HG02571 (cell line): Measurements from ENCODE around the gene PTCD1.
"Not testable (repeated sequence)": the region's sequence is repeated elsewhere in the genome, so short reads cannot be mapped to it uniquely, and the experiment has no call there.

ENCODE experiments used
- ATAC-seq: cut with Tn5 transposase; IDR thresholded peaks from one replicate; pipeline ENCODE4 v1.9.1; 2021; ENCODE audit warnings: mild to moderate bottlenecking, moderate library complexity; ENCODE audit not compliant: unreplicated experiment

PTCD1 gene

DNA sequence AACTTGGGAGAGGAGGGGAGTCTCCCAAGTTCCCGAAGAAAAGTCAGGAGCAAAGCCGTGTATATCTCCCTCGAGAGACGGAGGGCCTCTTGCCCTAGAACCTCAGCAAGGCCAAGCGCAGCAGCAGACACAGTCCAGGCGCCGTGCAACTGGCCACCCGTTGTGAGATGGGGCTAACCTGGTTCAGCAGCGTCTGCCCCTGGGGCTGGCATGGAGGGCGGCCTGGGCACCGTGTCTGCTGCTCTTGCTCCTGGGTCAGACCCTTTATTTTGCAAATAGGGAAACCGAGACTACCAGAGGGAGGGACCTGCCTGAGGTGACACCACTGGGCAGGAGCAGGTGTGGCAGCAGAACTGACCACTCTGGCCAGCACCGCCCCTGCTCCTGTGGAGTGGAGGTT lies 13.9 kb upstream of the PTCD1 start:
- ATAC-seq, result no peak

DNA sequence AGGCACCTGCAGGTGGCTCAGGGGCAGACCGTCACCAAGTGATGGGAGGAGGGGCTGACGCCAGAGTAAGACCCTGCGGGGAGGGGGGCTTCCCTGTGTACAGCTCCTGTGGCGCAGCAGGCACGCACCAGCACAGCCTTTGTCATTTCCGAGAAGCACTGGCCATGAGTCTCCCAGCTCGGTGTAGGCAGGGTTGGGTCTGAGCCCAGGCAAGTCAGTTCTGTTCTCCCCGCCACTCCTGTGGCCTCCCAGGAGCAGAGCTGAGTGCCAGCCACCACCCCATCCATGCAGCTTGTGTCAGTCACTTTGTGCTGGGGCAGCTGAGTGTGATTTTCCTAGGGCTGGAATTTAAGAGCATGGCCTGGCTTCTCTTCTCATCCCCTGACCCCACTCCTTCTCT lies 13.3 kb upstream of the PTCD1 start:
- ATAC-seq, result no peak

DNA sequence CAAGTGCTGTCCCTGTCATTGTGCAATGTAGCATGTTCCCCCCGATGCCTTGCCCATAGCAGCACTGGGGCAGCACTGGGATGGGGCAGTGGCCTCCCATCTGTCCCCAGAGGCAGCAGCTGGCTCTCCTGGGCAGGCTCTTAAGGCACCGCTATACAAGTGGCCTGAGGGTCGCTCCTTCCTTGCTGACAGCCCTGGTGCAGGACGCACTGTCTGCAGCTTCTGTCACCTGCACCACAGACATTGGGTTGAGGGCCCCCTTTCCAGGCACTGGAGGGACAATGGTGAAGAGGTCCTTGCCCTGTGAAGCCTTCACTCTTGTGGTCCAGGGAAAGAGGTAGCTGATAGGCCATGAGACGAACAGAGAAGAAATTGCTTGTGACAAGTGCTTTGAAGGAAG lies 10.7 kb upstream of the PTCD1 start:
- ATAC-seq, result no peak

DNA sequence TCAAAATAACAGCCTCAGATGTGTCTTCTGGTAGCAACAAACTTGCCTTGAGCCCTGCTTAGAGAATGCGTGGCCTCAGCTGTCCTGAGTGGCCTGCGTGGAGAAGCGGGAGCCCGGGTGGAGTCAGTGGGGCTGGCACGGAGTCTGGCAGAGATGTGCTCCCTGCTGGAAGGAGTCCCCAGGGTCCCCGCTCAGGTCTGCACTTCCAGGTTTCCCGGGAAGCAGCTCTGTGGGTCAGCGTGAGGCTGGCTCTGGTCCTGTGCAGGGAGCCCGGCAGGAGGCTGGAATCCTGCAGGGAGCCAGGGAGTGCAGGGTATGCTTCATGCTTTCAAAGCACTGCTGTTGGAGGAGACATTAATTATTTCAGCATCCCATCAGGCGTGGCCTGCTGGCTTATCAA lies 10.3 kb upstream of the PTCD1 start:
- ATAC-seq, result no peak

DNA sequence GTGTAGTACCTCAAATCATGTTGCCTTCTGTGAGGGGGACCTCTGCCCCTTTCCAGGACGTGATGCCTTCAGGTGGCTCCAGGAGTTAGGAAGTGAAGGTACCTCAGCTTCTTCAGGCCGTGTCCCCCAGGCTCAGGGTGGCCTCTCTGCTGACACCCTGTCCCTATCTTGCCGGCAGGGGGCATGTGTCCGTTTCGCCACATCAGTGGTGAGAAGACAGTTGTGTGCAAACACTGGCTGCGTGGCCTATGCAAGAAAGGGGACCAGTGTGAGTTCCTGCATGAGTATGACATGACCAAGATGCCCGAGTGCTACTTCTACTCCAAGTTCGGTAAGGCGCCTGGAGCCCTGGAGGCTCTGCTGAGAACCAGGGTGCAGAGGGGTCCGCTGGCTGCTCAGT lies 9.3 kb upstream of the PTCD1 start:
- ATAC-seq, result no peak

DNA sequence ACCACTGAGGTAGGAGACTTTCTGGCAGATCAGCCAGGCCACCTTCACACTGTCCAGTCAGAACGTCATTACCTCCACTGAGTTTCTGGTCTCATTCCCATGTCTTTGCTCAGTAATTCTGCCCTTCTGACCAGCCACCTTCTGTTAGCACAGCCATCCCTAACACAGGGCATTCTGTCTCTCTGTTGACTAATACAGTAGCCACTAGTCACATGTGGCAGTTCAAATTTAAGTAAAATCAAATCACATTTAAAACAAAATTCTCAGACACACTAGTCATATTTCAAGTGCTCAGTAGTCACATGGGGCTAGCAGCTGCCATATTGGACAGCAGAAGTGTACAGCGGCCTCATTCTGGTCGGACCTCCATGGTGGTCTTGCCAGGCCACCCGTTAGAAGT lies 7.5 kb upstream of the PTCD1 start:
- no peak for ATAC-seq

DNA sequence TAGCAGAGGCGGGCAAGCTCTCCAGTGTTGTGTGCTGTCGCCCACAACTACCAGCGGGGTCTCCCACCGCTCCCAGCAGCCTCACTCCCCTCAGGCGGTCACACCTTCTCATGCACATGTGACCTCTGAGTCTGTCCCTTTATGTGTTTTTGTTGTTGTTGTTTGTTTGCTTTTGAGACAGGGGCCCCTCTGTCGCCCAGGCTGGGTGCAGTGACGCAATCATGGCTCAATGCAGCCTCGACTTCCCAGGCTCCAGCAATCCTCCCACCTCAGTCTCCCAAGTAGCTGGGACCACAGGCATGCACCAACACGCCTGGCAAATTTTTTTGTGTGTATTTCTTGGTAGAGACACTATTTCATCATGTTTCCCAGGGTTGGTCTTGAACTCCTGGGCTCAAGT lies 1.6 kb upstream of the PTCD1 start:
- ATAC-seq, result no peak

DNA sequence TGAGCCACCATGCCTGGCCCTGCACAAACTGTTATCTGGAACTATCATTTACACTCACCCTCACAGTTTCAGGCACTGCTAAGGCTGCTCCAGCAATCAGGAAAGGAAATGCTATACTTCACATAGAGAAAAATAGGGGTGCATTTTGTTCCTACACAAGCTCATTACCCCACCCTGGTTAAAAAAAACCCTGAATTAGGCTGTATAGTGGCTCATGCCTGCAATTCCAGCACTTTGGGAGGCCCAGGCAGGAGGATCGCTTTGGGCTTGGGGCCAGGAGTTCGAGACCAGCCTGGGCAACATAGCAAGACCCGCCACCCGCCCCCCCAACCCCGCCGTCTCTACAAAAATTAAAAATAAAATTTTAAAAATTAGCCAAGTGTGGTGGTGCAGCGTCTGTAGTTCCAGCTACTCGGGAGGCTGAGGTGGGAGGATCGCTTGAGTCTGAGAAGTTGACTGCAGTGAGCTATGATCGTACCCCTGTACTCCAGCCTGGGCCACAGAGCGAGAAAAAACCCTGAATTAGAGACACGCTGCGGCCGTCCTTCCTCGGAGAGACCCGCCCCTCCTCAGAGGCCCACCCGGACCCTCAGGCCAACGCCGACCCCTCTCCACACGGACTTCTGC lies 539 bp downstream of the PTCD1 start:
- ATAC-seq, result peak; percentile 2

DNA sequence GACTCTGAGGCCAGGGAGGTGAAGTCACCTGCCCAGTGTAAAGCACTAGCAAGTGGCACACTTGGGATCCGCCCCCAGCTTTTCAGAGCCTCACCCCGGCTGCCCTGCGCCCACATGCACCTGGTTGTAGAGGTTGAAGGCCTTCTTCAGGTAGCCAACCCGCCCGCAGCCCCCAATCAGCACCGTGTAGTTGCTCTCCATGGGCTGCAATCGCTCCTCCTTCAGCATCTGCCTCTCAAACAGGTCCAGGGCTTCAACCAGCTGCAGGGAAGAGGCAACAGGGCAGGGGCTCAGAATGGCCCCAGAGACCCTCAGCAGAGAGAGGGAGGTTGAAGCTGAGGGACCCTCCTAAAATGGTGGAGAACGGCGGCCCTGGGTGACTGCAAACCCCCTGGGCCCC lies 5.4 kb downstream of the PTCD1 start:
- ATAC-seq, result no peak

DNA sequence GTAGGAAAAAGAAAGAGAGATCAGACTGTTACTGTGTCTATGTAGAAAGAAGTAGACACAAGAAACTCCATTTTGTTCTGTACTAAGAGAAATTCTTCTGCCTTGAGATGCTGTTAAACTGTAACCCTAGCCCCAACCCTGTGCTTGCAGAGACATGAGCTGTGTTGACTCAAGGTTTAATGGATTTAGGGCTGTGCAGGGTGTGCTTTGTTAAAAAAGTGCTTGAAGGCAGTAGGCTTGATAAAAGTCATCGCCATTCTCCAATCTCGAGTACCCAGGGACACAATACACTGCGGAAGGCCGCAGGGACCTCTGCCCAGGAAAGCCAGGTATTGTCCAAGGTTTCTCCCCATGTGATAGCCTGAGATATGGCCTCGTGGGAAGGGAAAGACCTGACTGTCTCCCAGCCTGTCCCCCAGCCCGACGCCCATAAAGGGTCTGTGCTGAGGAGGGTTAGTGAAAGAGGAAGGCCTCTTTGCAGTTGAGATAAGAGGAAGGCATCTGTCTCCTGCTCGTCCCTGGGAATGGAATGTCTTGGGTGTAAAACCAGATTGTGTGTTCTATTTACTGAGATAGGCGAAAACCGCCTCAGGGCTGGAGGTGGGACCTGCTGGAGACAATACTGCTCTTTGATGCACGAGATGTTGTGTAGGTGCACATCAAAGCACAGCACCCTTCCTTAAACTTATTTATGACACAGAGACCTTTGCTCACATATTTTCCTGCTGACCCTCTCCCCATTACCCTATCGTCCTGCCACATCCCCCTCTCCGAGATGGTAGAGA lies 6.7 kb downstream of the PTCD1 start:
- ATAC-seq, result not testable (repeated sequence)

DNA sequence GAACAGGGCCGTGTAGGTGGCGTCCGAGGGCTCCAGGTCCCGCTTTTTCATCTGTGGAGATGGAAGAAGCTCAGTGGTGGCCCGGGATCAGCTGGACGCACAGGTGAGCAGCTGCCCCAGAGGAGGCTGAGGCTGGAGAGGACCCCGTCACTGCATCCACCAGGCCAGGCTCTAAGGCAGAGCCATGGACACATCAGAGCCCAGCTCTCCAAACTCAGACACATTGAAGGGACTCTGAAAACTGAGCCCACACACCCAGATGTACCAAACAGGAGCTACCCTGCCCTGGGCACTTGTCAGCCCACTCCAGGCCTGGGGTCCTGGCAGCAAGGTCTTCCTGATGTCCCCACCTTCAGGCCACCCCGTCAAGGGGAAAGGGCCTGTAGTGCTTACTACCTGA lies 8.8 kb downstream of the PTCD1 start:
- no peak for ATAC-seq

DNA sequence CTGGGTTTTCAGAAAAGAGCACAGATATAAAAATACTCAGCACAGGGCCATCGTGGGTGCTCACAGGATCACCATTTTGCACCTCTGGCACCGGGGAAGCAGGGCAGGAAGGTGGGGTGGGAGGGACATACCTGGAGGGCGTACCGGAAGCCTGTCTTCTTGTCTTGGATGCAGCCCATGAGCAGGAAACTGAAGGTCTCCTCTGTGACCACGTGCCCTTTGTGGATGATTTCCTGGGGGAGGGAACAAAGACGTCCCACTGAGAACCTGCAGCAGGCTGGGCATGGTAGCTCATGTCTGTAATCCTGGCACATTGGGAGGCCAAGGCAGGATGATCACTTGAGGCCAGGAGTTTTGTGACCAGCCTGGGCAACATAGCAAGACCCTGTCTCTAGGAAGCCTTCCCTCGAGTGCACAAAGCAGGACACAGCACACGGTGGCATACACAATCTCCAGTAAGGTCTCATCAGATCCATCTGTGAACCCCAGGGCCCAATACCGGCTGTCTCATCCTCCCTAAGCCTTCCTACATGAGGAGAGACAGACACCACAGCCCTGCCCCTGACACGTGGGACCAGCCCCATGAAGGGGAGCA lies 9.5 kb downstream of the PTCD1 start:
- ATAC-seq, result no peak

DNA sequence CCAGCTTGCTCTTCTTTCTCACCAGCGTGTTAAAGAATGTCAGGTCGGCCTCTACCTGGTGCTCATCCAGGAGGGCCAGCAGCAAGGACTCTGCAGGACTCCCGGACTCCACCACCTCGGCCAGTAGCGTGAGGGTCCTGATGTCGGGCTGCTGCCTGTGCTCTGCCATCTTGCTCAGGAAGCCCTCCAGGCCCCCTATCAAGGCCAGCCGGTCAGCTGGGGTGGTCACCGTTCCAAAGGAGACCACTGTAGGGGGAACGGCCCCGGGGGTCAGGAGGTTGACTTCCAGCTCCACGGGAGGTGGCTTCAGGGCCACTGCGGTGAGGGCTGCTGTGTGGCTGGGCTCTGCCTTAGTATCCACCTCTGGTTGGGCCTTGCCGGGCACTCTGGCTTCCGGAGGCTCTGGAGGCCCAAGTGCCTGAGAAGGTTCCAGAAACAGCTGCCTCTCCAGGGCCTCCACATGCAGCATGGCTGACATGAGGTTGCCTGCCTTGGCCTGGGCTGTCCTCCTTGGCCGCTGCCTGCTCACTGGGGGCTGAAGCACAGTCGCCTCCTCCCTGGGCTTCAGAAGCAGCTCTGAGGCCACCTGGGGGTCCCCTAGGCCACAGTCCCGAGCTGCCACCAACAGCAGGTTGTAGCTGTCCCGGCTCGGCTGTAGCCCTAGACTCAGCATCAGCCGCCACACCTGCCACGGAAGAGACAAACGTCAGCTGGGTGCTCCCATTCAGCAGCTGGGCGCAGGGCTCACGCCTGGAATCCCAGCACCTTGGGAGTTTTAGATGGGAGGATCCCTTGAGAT lies 13.5 kb downstream of the PTCD1 start:
- no peak for ATAC-seq

DNA sequence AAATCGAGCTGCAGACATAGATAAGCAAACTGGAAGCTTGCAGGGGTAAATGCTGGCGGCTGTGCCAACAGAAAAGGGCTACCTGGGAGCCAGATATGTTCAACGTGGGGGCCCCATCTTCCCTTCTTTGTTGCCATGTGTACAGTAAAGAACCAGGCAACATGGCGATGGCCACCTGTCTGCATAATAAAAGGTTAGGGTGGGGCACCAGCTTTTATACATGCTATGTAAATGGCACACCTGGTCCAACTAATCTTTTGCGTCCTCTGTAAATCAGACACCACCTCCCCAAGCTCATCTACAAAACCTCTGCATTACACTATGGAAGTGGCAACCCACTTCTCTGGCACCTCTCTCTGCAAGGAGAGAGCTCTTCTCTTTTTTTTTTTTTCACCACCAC lies 16.0 kb downstream of the PTCD1 start:
- ATAC-seq, result no peak

DNA sequence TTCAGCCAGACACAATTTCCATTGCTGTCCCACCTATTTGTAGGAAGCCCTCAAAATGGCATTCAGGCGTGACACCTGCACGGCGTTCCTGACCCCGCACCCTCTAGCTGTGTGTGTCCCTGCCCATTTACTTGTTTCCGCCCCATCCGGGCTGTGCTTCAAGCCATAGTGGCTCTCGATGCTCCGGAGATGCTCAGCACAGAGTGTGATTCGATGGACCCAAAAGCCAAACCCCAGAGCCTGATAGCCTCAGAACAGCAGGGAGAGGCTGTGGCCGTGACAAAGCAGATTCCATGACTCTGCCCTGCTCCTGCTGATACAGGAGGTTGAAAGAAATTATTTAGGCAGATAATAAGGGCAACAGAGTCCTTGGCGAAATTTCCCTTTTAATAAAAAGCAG lies 16.4 kb downstream of the PTCD1 start:
- ATAC-seq, result no peak

DNA sequence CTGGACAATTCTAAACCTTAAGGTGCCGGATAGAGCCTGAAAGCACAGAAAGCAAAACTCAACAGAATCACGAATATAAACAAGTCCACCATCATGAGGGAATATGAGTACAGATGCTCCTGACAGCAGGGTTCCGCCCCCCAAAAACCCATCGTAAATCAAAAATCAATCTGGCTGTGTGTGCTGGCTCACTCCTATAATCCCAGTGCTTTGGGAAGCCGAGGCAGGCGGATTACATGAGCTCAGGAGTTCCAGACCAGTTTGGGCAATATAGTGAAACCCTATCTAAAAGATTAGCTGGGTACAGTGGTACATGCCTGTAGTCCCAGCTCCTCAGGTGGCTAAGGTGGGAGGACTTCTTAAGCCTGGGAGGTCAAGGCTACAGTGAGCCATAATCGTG lies 17.6 kb downstream of the PTCD1 start:
- ATAC-seq, result no peak

DNA sequence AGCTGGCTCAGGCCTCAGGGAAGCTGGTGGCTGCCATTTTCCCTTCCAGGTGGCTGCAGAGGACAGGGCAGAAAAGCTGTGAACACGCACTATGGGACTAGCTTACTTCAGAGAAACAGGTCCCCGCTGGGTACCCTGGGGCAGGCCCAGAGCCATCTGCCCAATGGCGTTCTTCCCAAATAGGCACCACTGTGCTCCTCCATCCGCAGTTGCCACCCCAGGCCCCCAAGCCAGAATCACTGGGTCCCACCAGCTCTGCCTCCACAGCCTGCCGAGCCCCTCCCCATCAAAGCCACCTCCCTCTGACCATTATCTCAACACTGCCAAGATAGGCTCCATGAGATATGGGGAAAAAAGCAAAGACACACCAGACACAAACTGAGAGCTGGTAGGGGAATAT lies 18.4 kb downstream of the PTCD1 start:
- ATAC-seq, result no peak

DNA sequence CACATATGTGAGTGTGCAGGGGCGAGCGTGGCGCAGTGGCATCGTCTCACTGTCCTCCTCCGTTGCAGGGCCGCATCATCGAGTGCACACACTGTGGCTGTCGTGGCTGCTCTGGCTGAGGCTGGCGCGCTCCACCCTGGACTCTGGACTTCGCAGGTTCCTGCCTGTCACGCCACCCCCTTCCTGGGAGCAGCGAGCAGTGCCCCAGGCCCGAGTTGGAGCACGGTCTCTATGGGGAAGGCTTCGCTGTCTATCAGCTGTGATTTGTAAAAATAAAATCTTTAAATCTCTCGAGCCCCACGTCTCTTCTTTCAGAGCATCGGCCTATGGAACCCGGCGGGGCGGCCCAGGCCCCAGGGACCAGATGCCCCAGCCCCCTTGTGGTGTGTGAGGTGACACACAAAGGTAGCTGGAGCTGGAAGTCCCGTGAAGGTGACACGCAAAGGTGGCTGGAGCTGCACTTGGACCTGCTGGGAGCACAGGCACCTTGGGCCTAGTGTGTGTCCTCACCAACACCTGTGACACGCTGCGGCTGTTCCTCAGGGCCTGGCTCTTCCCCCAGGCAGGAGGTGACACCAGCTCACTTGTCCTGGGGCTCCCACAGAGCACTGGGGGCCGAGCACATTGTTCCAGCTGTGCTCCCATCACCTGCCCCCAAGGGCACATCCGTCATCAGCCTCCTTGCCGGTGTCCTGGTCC lies 19.1 kb downstream of the PTCD1 start:
- ATAC-seq, result no peak

DNA sequence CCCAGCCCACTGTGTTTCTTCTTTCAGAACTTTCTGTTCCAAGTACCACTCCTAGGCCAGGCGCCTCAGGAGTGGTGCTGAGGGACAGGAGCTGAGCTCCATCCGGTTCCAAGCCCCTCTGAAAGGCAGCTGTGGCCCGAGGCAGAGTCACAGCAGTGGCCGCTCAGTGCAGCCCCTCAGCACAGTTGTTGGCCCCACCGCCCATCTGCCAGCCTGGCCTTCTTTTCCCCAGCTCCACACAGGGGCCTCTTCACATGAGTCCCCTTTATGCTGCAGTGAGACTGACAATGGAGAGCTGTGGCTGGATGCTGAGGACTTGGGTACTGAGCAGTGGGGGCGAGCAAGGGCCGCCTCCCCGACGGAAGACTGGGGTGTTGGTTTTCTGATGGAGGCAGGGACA lies 20.3 kb downstream of the PTCD1 start:
- no peak for ATAC-seq

DNA sequence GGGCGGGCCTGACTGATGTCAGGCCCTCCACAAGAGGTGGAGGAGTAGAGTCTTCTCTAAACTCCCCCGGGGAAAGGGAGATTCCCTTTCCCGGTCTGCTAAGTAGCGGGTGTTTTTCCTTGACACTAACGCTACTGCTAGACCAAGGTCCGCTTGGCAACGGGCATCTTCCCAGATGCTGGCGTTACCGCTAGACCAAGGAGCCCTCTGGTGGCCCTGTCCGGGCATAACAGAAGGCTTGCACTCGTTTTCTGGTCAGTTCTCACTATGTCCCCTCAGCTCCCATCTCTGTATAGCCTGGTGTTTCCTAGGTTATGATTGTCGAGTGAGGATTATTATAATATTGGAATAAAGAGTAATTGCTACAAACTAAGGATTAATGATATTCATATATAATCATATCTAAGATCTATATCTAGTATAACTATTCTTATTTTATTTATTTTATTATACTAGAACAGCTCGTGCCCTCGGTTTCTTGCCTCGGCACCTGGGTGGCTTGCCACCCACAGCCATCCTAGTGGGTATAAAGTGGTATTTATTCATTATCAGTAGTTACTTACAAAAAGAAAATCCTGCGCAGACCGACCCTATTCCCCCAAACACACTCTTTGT lies 23.0 kb downstream of the PTCD1 start:
- ATAC-seq, result not testable (repeated sequence)

DNA sequence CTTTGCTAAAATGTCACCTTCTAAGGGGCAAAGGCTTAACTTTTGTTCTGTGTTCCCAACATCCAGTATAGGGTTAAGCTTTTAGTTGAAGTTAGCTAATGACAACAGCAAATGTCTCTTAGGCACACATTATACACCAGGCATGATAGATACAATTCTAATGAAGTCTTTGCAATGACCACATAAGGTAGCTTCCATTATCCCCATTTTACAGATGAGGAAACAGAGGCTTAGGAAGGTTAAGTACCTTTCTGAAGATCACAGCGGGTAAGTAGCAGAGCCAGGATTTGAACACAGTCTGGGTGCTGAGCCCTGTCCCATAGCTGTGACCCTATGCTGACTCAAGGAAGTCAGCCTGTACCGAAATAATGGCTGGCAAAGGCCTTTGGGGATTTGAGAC lies 28.0 kb downstream of the PTCD1 start:
- no peak for ATAC-seq
